Upper lobe of right lung (tissue), 1 donor: ENCODE measurements around the gene PLCH1. TPM values are rescaled to one million over a fixed set of nuclear protein-coding genes. Genes with fewer than 3 reads are reported as not detected.

ENCODE experiments used
- ATAC-seq: fragments of 200-7000 bp; cut with Tn5 transposase; one replicate; pipeline ENCODE4 v1.9.1; 2020; ENCODE audit warnings: mild to moderate bottlenecking, moderate library complexity
- DNase-seq: peaks from one replicate; pipeline ENCODE4 v3.0.0-alpha.2; 2020
- H3K27ac ChIP-seq: fragments of 200-600 bp; one replicate; pipeline ENCODE4 v1.8.0; 2022
- H3K27me3 ChIP-seq: fragments of 200-600 bp; one replicate; pipeline ENCODE4 v1.8.0; 2022; ENCODE audit warnings: mild to moderate bottlenecking
- H3K36me3 ChIP-seq: fragments of 200-600 bp; one replicate; pipeline ENCODE4 v1.8.0; 2022
- H3K4me1 ChIP-seq: fragments of 200-600 bp; one replicate; pipeline ENCODE4 v1.8.0; 2022
- H3K4me3 ChIP-seq: fragments of 200-600 bp; one replicate; pipeline ENCODE4 v1.8.0; 2022; ENCODE audit warnings: mild to moderate bottlenecking
- H3K9me3 ChIP-seq: fragments of 200-600 bp; one replicate; pipeline ENCODE4 v1.8.0; 2022
- CTCF ChIP-seq: fragments of 200-600 bp; IDR thresholded peaks from one replicate; pipeline ENCODE4 v1.8.0; 2022; ENCODE audit warnings: antibody characterized with exemption
- intact Hi-C: fragments of 100-400 bp; cut with DNase I; formaldehyde crosslinking; loops from one replicate; pipeline ENCODE4 v1.11.0; 2022
- total RNA-seq: library from RNA; stranded (reverse); fragmentation: NEBNext Ultra II Directional; extraction: Animal tissue kit (Norgen Biotek cat#: 25700); gene quantifications from one replicate; pipeline ENCODE4 v1.2.1, GENCODE V29; 2021
- donor health status: DM: no; HTN: yes; CAD: no; lungs with severe emphysema.

The PLCH1 gene
- total RNA-seq, 1 donor from 2014 or later: 12.1 TPM

- Histone ChIP-seq H3K4me3 (no peak overlapping the region), H3K36me3 (no peaks in the 10 kb centered on the region), H3K9me3 (no peaks in the 10 kb centered on the region), H3K27ac (no peak overlapping the region), H3K4me1 (no peaks in the 10 kb centered on the region), H3K27me3 (no peaks in the 10 kb centered on the region)
- TF ChIP-seq CTCF: no peak
- ATAC-seq (no peak), DNase-seq (no peak)
- intact Hi-C loops: no loop called here
These were observed 333.2 kb downstream of the PLCH1 start for GRCh38 chr3:155411500-155412223.

- Histone ChIP-seq H3K36me3 (no peaks in the 10 kb centered on the region), H3K4me1 (no peaks in the 10 kb centered on the region), H3K4me3 (no peak overlapping the region), H3K27me3 (no peaks in the 10 kb centered on the region), H3K27ac (no peak overlapping the region), H3K9me3 (no peaks in the 10 kb centered on the region)
- no peak for DNase-seq
- no peak for ATAC-seq
- intact Hi-C loops: no loop called here
- no peak for TF ChIP-seq CTCF
These were observed 335.5 kb downstream of the PLCH1 start for GRCh38 chr3:155409336-155409735.

- no peak overlapping the region for H3K4me3 ChIP-seq
- H3K27ac ChIP-seq: no peak overlapping the region
- no peaks in the 10 kb centered on the region for H3K36me3 ChIP-seq
- no peaks in the 10 kb centered on the region for H3K9me3 ChIP-seq
- TF ChIP-seq CTCF: no peak
- H3K4me1 ChIP-seq: no peaks in the 10 kb centered on the region
- ATAC-seq (no peak), DNase-seq (no peak)
- intact Hi-C loops: no loop called here
- no peaks in the 10 kb centered on the region for H3K27me3 ChIP-seq
These were observed 336.9 kb downstream of the PLCH1 start for GRCh38 chr3:155407971-155408370.

- H3K4me1 ChIP-seq: no peaks in the 10 kb centered on the region
- DNase-seq: no peak
- TF ChIP-seq CTCF: no peak
- ATAC-seq: no peak
- H3K27ac ChIP-seq: no peak overlapping the region
- no peaks in the 10 kb centered on the region for H3K36me3 ChIP-seq
- intact Hi-C loops: no loop called here
- H3K9me3 ChIP-seq: no peaks in the 10 kb centered on the region
- H3K27me3 ChIP-seq: no peaks in the 10 kb centered on the region
- H3K4me3 ChIP-seq: no peak overlapping the region
These were observed 337.5 kb downstream of the PLCH1 start for GRCh38 chr3:155407331-155407730.

- DNase-seq (no peak), ATAC-seq (no peak)
- no peaks in the 10 kb centered on the region for H3K36me3 ChIP-seq
- TF ChIP-seq CTCF: no peak
- no peaks in the 10 kb centered on the region for H3K9me3 ChIP-seq
- no peak overlapping the region for H3K27ac ChIP-seq
- H3K27me3 ChIP-seq: no peaks in the 10 kb centered on the region
- H3K4me3 ChIP-seq: no peak overlapping the region
- H3K4me1 ChIP-seq: no peaks in the 10 kb centered on the region
- intact Hi-C loops: no loop called here
These were observed 340.4 kb downstream of the PLCH1 start for GRCh38 chr3:155404486-155404885.

- no peaks in the 10 kb centered on the region for H3K4me1 ChIP-seq
- no peak for TF ChIP-seq CTCF
- no peak overlapping the region for H3K27ac ChIP-seq
- ATAC-seq (no peak), DNase-seq (no peak)
- intact Hi-C loops: no loop called here
- H3K4me3 ChIP-seq: no peak overlapping the region
- H3K9me3 ChIP-seq: no peaks in the 10 kb centered on the region
- H3K36me3 ChIP-seq: no peaks in the 10 kb centered on the region
- no peaks in the 10 kb centered on the region for H3K27me3 ChIP-seq
These were observed 342.2 kb downstream of the PLCH1 start for GRCh38 chr3:155402656-155403055.
